ENCODE measurements around the gene PLEKHA5.

- TF ChIP-seq CTCF (IDR thresholded peaks at IDR 0.05; ENCODE audit: low read depth, low read length) (no peak), EZH2phosphoT487 (IDR thresholded peaks at IDR 0.05; ENCODE audit: low read depth) (no peak)
Measured at GRCh38 chr12:19154686-19155085, 25.2 kb downstream of the PLEKHA5 start.

All from OCI-LY3 (cell line).